ENCODE data around the gene TAS2R50. TPM values are rescaled to one million over a fixed set of nuclear protein-coding genes. Genes with fewer than 3 reads are reported as not detected.
"Not testable (repeated sequence)": the region's sequence is repeated elsewhere in the genome, so short reads cannot be mapped to it uniquely, and the experiment has no call there.

Gene TAS2R50
- total RNA-seq, result under 1 TPM in 2 of 4 donors, not detected in 2; 0.30 to 0.42 TPM

GRCh38 chr12:10986812-10987211, at the start of gene TAS2R50:
TSS of gene TAS2R50 (minus strand) at chr12:10986912. CDS start at chr12:10986860, 52 bp downstream.
- no peak for DNase-seq (ENCODE audit: low spot score in 2 of 2)
- no peak for TF ChIP-seq POLR2A (IDR thresholded peaks at IDR 0.05)
- TF ChIP-seq, protein P1, sequence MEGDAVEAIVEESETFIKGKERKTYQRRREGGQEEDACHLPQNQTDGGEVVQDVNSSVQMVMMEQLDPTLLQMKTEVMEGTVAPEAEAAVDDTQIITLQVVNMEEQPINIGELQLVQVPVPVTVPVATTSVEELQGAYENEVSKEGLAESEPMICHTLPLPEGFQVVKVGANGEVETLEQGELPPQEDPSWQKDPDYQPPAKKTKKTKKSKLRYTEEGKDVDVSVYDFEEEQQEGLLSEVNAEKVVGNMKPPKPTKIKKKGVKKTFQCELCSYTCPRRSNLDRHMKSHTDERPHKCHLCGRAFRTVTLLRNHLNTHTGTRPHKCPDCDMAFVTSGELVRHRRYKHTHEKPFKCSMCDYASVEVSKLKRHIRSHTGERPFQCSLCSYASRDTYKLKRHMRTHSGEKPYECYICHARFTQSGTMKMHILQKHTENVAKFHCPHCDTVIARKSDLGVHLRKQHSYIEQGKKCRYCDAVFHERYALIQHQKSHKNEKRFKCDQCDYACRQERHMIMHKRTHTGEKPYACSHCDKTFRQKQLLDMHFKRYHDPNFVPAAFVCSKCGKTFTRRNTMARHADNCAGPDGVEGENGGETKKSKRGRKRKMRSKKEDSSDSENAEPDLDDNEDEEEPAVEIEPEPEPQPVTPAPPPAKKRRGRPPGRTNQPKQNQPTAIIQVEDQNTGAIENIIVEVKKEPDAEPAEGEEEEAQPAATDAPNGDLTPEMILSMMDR (IDR thresholded peaks at IDR 0.05), result no peak
- 42 to 46% methylated on average over 2 of the region's 2 CpGs for WGBS, 2 donors
- no peak within 1 kb of the TSS for H3K4me3 ChIP-seq (ENCODE audit: low read depth, poor library complexity, severe bottlenecking)
- intact Hi-C loops (cut with DNase I; ENCODE audit: low total_unique reads), result no loop called here

DNA sequence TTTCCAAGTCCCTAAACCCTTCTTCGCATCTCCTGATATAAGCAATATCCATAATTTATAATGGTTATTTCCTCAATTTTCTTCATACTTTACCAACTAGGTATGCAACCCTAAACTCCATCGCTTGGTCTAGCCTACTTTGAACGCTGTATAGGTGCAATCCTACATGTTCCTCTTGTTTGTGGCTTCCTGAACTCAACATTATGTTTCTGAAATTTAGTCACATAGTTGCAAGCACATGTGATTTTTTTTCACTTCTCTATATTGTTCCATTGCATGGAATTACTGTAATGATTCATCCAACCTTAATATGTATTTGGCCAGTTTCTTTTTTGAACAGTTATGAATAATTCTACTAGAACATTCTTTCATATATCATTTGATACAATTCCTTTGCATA, 47.2 kb upstream of the TAS2R50 start:
- DNase-seq (ENCODE audit: low spot score in 2 of 2); intact Hi-C loops (cut with DNase I; ENCODE audit: low total_unique reads); H3K4me3 ChIP-seq (ENCODE audit: low read depth, poor library complexity, severe bottlenecking): not testable (repeated sequence)
- WGBS, 2 donors, result 96 to 100% methylated on average over 1 of the region's 3 CpGs

DNA sequence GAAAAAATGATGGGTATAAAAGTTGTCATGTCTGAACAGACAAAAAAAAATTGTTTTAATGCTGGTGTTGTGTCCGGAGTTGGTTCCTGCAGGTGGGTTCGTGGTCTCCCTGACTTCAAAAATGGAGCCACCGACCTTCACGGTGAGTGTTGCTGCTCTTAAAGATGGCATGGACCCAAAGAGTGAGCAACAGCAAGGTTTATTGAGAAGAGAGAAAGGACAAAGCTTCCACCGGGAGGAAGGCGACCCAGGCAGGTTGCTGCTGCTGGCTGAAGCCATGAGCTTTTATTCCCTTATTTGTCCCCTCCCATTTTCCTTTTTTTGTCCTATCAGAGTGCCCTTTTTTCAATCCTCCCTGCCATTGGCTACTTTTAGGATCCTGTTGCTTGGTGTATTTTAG, 44.6 kb upstream of the TAS2R50 start, which contains the start of gene TAS2R31:
Gene TAS2R31, minus strand, starts transcription at position 101 of the 400 bp plus-strand sequence. Its CDS starts 72 bp downstream, at position 29.
- no peak for DNase-seq (ENCODE audit: low spot score in 2 of 2)
- TF ChIP-seq POLR2A (IDR thresholded peaks at IDR 0.05), result no peak
- TF ChIP-seq, protein P1 (IDR thresholded peaks at IDR 0.05), result no peak
- WGBS, 2 donors, result 94 to 95% methylated on average over 6 of the region's 6 CpGs
- intact Hi-C loops (cut with DNase I; ENCODE audit: low total_unique reads), result no loop called here
- no peak within 1 kb of the TSS for H3K4me3 ChIP-seq (ENCODE audit: low read depth, poor library complexity, severe bottlenecking)

DNA sequence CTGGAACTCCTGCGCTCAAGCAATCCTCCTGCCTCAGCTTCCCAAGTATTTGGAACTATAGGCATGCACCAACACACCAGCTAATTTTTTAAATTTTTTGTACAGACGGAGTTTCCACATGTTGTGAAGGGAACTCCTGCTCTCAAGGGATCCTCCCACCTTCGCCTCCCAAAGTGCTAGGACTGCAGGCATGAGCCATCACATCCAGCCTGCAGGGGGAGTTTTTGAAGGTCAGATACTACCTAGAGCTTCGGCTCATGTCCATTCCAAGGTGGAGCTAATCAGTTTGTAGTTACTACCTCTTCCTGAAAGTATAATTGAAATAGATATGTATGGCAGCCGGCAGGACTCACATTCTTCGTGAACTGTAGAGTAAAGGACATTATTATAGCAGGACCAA, 39.4 kb upstream of the TAS2R50 start:
- DNase-seq (ENCODE audit: low spot score in 2 of 2), result no peak
- no peak for TF ChIP-seq POLR2A (IDR thresholded peaks at IDR 0.05)
- TF ChIP-seq, protein P1 (IDR thresholded peaks at IDR 0.05), result no peak
- intact Hi-C loops (cut with DNase I; ENCODE audit: low total_unique reads), result no loop called here
- no peak overlapping the region for H3K4me3 ChIP-seq (ENCODE audit: low read depth, poor library complexity, severe bottlenecking)
- 93 to 97% methylated on average over 6 of the region's 6 CpGs for WGBS, 2 donors

DNA sequence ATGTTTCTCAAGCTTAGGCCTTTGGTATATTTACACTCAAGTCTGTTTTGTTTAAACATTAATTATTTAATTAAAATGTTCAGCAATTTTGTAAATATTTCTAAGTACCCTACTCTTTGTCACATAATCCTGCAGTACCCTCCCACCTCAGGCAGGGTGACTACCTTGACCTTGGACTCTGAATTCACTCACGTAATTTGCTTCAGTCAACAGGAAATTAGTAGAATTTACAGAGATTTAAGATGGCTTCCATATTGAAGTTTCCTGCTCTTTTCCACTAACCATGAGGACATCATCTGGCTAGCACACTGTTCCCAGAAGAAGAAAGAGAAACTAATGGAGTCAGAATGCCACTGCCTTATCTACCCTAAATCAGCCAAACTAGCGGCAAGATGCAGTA, 36.7 kb upstream of the TAS2R50 start:
- no peak for DNase-seq (ENCODE audit: low spot score in 2 of 2)
- 87 to 92% methylated on average over 2 of the region's 2 CpGs for WGBS, 2 donors
- TF ChIP-seq, protein P1 (IDR thresholded peaks at IDR 0.05), result no peak
- no peak for TF ChIP-seq POLR2A (IDR thresholded peaks at IDR 0.05)
- no peak overlapping the region for H3K4me3 ChIP-seq (ENCODE audit: low read depth, poor library complexity, severe bottlenecking)
- intact Hi-C loops (cut with DNase I; ENCODE audit: low total_unique reads), result no loop called here

DNA sequence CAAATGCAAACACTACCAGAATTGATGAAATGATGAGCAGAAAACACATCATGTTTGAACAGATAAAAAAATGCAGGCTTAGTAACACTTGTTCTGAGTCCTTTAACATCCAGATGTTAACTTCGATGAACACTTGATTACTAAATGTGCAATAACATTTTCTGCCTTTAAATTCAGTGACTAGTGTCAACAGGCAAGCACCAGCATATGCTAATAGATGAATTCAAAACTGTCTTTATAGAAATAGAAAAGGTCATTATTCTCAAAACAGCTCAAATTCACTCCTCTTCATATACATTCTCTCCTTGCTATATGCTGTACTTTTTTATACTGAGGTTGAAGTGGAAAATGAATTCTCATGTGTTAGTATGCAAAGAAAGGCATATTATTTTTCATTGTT, 35.8 kb upstream of the TAS2R50 start, which contains the start of gene TAS2R19:
Gene TAS2R19, minus strand, starts transcription at position 101 of the 400 bp plus-strand sequence. Its CDS starts 49 bp downstream, at position 52.
- whole genome bisulfite sequencing, 2 donors, result 56 to 66% methylated on average over 1 of the region's 1 CpG
- no peak within 1 kb of the TSS for H3K4me3 ChIP-seq (ENCODE audit: low read depth, poor library complexity, severe bottlenecking)
- intact Hi-C loops (cut with DNase I; ENCODE audit: low total_unique reads), result no loop called here
- DNase-seq (ENCODE audit: low spot score in 2 of 2), result no peak
- TF ChIP-seq, protein P1 (IDR thresholded peaks at IDR 0.05), result no peak
- TF ChIP-seq POLR2A (IDR thresholded peaks at IDR 0.05), result no peak
